ENCODE measurements around the gene RHBDD3. TPM values are rescaled to one million over a fixed set of nuclear protein-coding genes. Genes with fewer than 3 reads are reported as not detected.

RHBDD3 gene
- total and polyA plus RNA-seq, 2 donors, result 22.6 to 31.1 TPM

GRCh38 chr22:29266564-29267461, 968 bp downstream of the RHBDD3 start:
- Histone ChIP-seq H3K27me3 (ENCODE audit: control insufficient read depth in 2 of 2, insufficient read depth in 1 of 2, low read length in 1 of 2) (no peaks in the 10 kb centered on the region), H3K4me1 (ENCODE audit: control insufficient read depth in 2 of 2, insufficient read depth in 2 of 2, low read length in 2 of 2) (peaks cover 24 to 25% of the 10 kb centered on the region in 2 donors), H3K9me3 (ENCODE audit: control insufficient read depth in 2 of 2, insufficient read depth in 1 of 2, low read length in 1 of 2) (no peaks in the 10 kb centered on the region), H3K4me3 (ENCODE audit: low read length in 2 of 2) (peak overlapping the region; percentile 91 to 98), H3K27ac (ENCODE audit: low read depth in 1 of 2, low read length in 1 of 2) (no peak overlapping the region), H3K36me3 (ENCODE audit: control insufficient read depth in 2 of 2, insufficient read depth in 2 of 2, low read length in 1 of 2) (peaks cover 12 to 32% of the 10 kb centered on the region in 2 donors)
- DNase-seq (ENCODE audit: low read depth in 6 of 9, low spot score in 9 of 9), result no peak
- WGBS, result 31% methylated on average over 13 of the region's 13 CpGs

- Histone ChIP-seq H3K27ac (ENCODE audit: low read depth in 1 of 2, low read length in 1 of 2) (no peak overlapping the region), H3K4me3 (ENCODE audit: low read length in 2 of 2) (no peak overlapping the region), H3K27me3 (ENCODE audit: control insufficient read depth in 2 of 2, insufficient read depth in 1 of 2, low read length in 1 of 2) (no peaks in the 10 kb centered on the region), H3K4me1 (ENCODE audit: control insufficient read depth in 2 of 2, insufficient read depth in 2 of 2, low read length in 2 of 2) (peaks cover 20 to 23% of the 10 kb centered on the region in 2 donors), H3K36me3 (ENCODE audit: control insufficient read depth in 2 of 2, insufficient read depth in 2 of 2, low read length in 1 of 2) (peaks cover 13 to 28% of the 10 kb centered on the region in 2 donors), H3K9me3 (ENCODE audit: control insufficient read depth in 2 of 2, insufficient read depth in 1 of 2, low read length in 1 of 2) (no peaks in the 10 kb centered on the region)
- no peak for DNase-seq (ENCODE audit: low read depth in 6 of 9, low spot score in 9 of 9)
- 96% methylated on average over 4 of the region's 4 CpGs for WGBS
These were observed 1.9 kb downstream of the RHBDD3 start for GRCh38 chr22:29265929-29266328.

- no peak for DNase-seq (ENCODE audit: low read depth in 6 of 9, low spot score in 9 of 9)
These were observed 2.5 kb downstream of the RHBDD3 start for GRCh38 chr22:29265305-29265704.

GRCh38 chr22:29263791-29264276, 3.9 kb downstream of the RHBDD3 start:
- no peaks in the 10 kb centered on the region for H3K27me3 ChIP-seq (ENCODE audit: control insufficient read depth in 2 of 2, insufficient read depth in 1 of 2, low read length in 1 of 2)
- DNase-seq (ENCODE audit: low read depth in 6 of 9, low spot score in 9 of 9), result no peak
- H3K9me3 ChIP-seq (ENCODE audit: control insufficient read depth in 2 of 2, insufficient read depth in 1 of 2, low read length in 1 of 2), result no peaks in the 10 kb centered on the region
- no peak overlapping the region for H3K27ac ChIP-seq (ENCODE audit: low read depth in 1 of 2, low read length in 1 of 2)
- 94% methylated on average over 14 of the region's 14 CpGs for WGBS
- peaks cover 29 to 31% of the 10 kb centered on the region in 2 donors for H3K36me3 ChIP-seq (ENCODE audit: control insufficient read depth in 2 of 2, insufficient read depth in 2 of 2, low read length in 1 of 2)
- H3K4me1 ChIP-seq (ENCODE audit: control insufficient read depth in 2 of 2, insufficient read depth in 2 of 2, low read length in 2 of 2), result peaks cover 9 to 11% of the 10 kb centered on the region in 2 donors
- H3K4me3 ChIP-seq (ENCODE audit: low read length in 2 of 2), result no peak overlapping the region

More at GRCh38 chr22:29265305-29265704, 2.5 kb downstream of the RHBDD3 start:
- Histone ChIP-seq H3K4me3 (ENCODE audit: low read length in 2 of 2) (no peak overlapping the region), H3K27ac (ENCODE audit: low read depth in 1 of 2, low read length in 1 of 2) (no peak overlapping the region), H3K36me3 (ENCODE audit: control insufficient read depth in 2 of 2, insufficient read depth in 2 of 2, low read length in 1 of 2) (peaks cover 19 to 25% of the 10 kb centered on the region in 2 donors), H3K4me1 (ENCODE audit: control insufficient read depth in 2 of 2, insufficient read depth in 2 of 2, low read length in 2 of 2) (peaks cover 15 to 19% of the 10 kb centered on the region in 2 donors), H3K9me3 (ENCODE audit: control insufficient read depth in 2 of 2, insufficient read depth in 1 of 2, low read length in 1 of 2) (no peaks in the 10 kb centered on the region), H3K27me3 (ENCODE audit: control insufficient read depth in 2 of 2, insufficient read depth in 1 of 2, low read length in 1 of 2) (no peaks in the 10 kb centered on the region)
- WGBS, result 99% methylated on average over 7 of the region's 7 CpGs

GRCh38 chr22:29260601-29261315, 7.0 kb downstream of the RHBDD3 start:
- Histone ChIP-seq H3K27ac (ENCODE audit: low read depth in 1 of 2, low read length in 1 of 2) (no peak overlapping the region), H3K4me1 (ENCODE audit: control insufficient read depth in 2 of 2, insufficient read depth in 2 of 2, low read length in 2 of 2) (peaks cover 0 to 2% of the 10 kb centered on the region in 2 donors), H3K9me3 (ENCODE audit: control insufficient read depth in 2 of 2, insufficient read depth in 1 of 2, low read length in 1 of 2) (no peaks in the 10 kb centered on the region), H3K27me3 (ENCODE audit: control insufficient read depth in 2 of 2, insufficient read depth in 1 of 2, low read length in 1 of 2) (no peaks in the 10 kb centered on the region), H3K4me3 (ENCODE audit: low read length in 2 of 2) (no peak overlapping the region), H3K36me3 (ENCODE audit: control insufficient read depth in 2 of 2, insufficient read depth in 2 of 2, low read length in 1 of 2) (peaks cover 31 to 37% of the 10 kb centered on the region in 2 donors)
- DNase-seq (ENCODE audit: low read depth in 6 of 9, low spot score in 9 of 9), result no peak
- 96% methylated on average over 17 of the region's 17 CpGs for WGBS

GRCh38 chr22:29260031-29260560, 7.7 kb downstream of the RHBDD3 start:
- no peaks in the 10 kb centered on the region for H3K9me3 ChIP-seq (ENCODE audit: control insufficient read depth in 2 of 2, insufficient read depth in 1 of 2, low read length in 1 of 2)
- H3K27me3 ChIP-seq (ENCODE audit: control insufficient read depth in 2 of 2, insufficient read depth in 1 of 2, low read length in 1 of 2), result no peaks in the 10 kb centered on the region
- no peak overlapping the region for H3K27ac ChIP-seq (ENCODE audit: low read depth in 1 of 2, low read length in 1 of 2)
- DNase-seq (ENCODE audit: low read depth in 6 of 9, low spot score in 9 of 9), result no peak
- peaks cover 0 to 2% of the 10 kb centered on the region in 2 donors for H3K4me1 ChIP-seq (ENCODE audit: control insufficient read depth in 2 of 2, insufficient read depth in 2 of 2, low read length in 2 of 2)
- H3K36me3 ChIP-seq (ENCODE audit: control insufficient read depth in 2 of 2, insufficient read depth in 2 of 2, low read length in 1 of 2), result peaks cover 24 to 32% of the 10 kb centered on the region in 2 donors
- WGBS, result 98% methylated on average over 13 of the region's 13 CpGs
- H3K4me3 ChIP-seq (ENCODE audit: low read length in 2 of 2), result no peak overlapping the region

GRCh38 chr22:29259253-29259899, 8.4 kb downstream of the RHBDD3 start:
- Histone ChIP-seq H3K9me3 (ENCODE audit: control insufficient read depth in 2 of 2, insufficient read depth in 1 of 2, low read length in 1 of 2) (no peaks in the 10 kb centered on the region), H3K4me1 (ENCODE audit: control insufficient read depth in 2 of 2, insufficient read depth in 2 of 2, low read length in 2 of 2) (peaks cover 6 to 8% of the 10 kb centered on the region in 2 donors), H3K27ac (ENCODE audit: low read depth in 1 of 2, low read length in 1 of 2) (no peak overlapping the region), H3K36me3 (ENCODE audit: control insufficient read depth in 2 of 2, insufficient read depth in 2 of 2, low read length in 1 of 2) (peaks cover 21 to 31% of the 10 kb centered on the region in 2 donors), H3K4me3 (ENCODE audit: low read length in 2 of 2) (no peak overlapping the region), H3K27me3 (ENCODE audit: control insufficient read depth in 2 of 2, insufficient read depth in 1 of 2, low read length in 1 of 2) (no peaks in the 10 kb centered on the region)
- WGBS, result 91% methylated on average over 11 of the region's 11 CpGs
- DNase-seq (ENCODE audit: low read depth in 6 of 9, low spot score in 9 of 9), result no peak

- H3K27me3 ChIP-seq (ENCODE audit: control insufficient read depth in 2 of 2, insufficient read depth in 1 of 2, low read length in 1 of 2), result no peaks in the 10 kb centered on the region
- H3K4me3 ChIP-seq (ENCODE audit: low read length in 2 of 2), result no peak overlapping the region
- peaks cover 13 to 15% of the 10 kb centered on the region in 2 donors for H3K4me1 ChIP-seq (ENCODE audit: control insufficient read depth in 2 of 2, insufficient read depth in 2 of 2, low read length in 2 of 2)
- no peaks in the 10 kb centered on the region for H3K9me3 ChIP-seq (ENCODE audit: control insufficient read depth in 2 of 2, insufficient read depth in 1 of 2, low read length in 1 of 2)
- peaks cover 18 to 27% of the 10 kb centered on the region in 2 donors for H3K36me3 ChIP-seq (ENCODE audit: control insufficient read depth in 2 of 2, insufficient read depth in 2 of 2, low read length in 1 of 2)
- WGBS, result 95% methylated on average over 17 of the region's 17 CpGs
- no peak overlapping the region for H3K27ac ChIP-seq (ENCODE audit: low read depth in 1 of 2, low read length in 1 of 2)
- no peak for DNase-seq (ENCODE audit: low read depth in 6 of 9, low spot score in 9 of 9)
These were observed 9.2 kb downstream of the RHBDD3 start for GRCh38 chr22:29258407-29259252.

All from thymus (tissue), 11 donors.